HepG2 (cell line): ENCODE measurements around the gene PPIA. TPM values are rescaled to one million over a fixed set of nuclear protein-coding genes. Genes with fewer than 3 reads are reported as not detected.

ENCODE experiments used
- ATAC-seq: fragments of 200-7000 bp; cut with Tn5 transposase; 3 replicates; pipeline ENCODE4 v1.9.1; 2020; ENCODE audit warnings: mild to moderate bottlenecking, moderate library complexity
- BruUV-seq: library from RNA; stranded (reverse); fragments of 400-500 nt; replicated peaks from 2 replicates; lab custom pipeline; 2021; lab: Mats Ljungman, UMichigan
- CTCF ChIA-PET: fragments of 300-600 bp; formaldehyde crosslinking; extraction: SDS; loops from one replicate; lab custom pipeline; 2021; ENCODE audit warnings: low total read pairs, inconsistent platforms, low intra/inter-chr PET ratio; lab: Yijun Ruan, JAX
- POLR2A ChIA-PET: fragments of 350-600 bp; sonication (Branson Sonifier 250); formaldehyde crosslinking; loops from one replicate; lab custom pipeline; 2020; ENCODE audit warnings: antibody characterized with exemption, inconsistent platforms; lab: Yijun Ruan, JAX
- DNase-seq: peaks from one replicate; pipeline ENCODE4 v3.0.0-alpha.2; 2015; ENCODE audit warnings: low spot score
- FAIRE-seq: peaks from 3 replicates; lab custom pipeline; 2011; peaks lifted over from hg19 to GRCh38; lab: Jason Lieb, UNC
- H2AFZ ChIP-seq: one replicate; pipeline ENCODE4 v1.6.1; 2011; ENCODE audit warnings: low read length, inconsistent platforms
- H3K27ac ChIP-seq: fragments of 300-600 bp; 3 replicates; pipeline ENCODE4 v1.8.0; 2011; ENCODE audit warnings: mixed run types, mild to moderate bottlenecking, mixed read lengths, low read length, inconsistent platforms; ENCODE audit not compliant: insufficient read depth; ENCODE audit errors: extremely low read length
- H3K27me3 ChIP-seq, 2 experiments: fragments of 200-600 bp in 1 of 2; 2 replicates in 1 of 2; 3 replicates in 1 of 2; pipeline versions ENCODE4 v1.6.0 to v1.8.0; 2011; ENCODE audit warnings: low read length in 2 of 2, mild to moderate bottlenecking in 2 of 2, moderate library complexity in 2 of 2, inconsistent platforms in 1 of 2; ENCODE audit not compliant: insufficient read depth in 2 of 2, control insufficient read depth in 1 of 2
- H3K36me3 ChIP-seq, 2 experiments: fragments of 200-600 bp in 1 of 2; replicated peaks in 1 of 2; 2 replicates in 1 of 2; 3 replicates in 1 of 2; pipeline versions ENCODE4 v1.5.1 to v1.8.0; 2011; ENCODE audit warnings: low read length in 2 of 2, inconsistent platforms in 1 of 2; ENCODE audit not compliant: insufficient read depth in 2 of 2, control insufficient read depth in 1 of 2
- H3K4me1 ChIP-seq: 2 replicates; pipeline ENCODE4 v1.5.1; 2012; ENCODE audit warnings: low read length, inconsistent platforms; ENCODE audit not compliant: insufficient read depth
- H3K4me2 ChIP-seq: 2 replicates; pipeline ENCODE4 v1.6.0; 2011; ENCODE audit warnings: low read depth, low read length, inconsistent platforms
- H3K4me3 ChIP-seq, 3 experiments: fragments of 200-600 bp in 1 of 3; sonication (generic), shearing (Covaris generic) in 1 of 3; replicated peaks in 1 of 3; 2 replicates each; pipeline ENCODE4 v1.5.1; 2011 to 2016; ENCODE audit warnings: low read length in 3 of 3, inconsistent platforms in 2 of 3, low read depth in 2 of 3, mild to moderate bottlenecking in 2 of 3, control low read depth in 1 of 3, mixed read lengths in 1 of 3; ENCODE audit not compliant: insufficient read depth in 1 of 3
- H3K79me2 ChIP-seq: one replicate; pipeline ENCODE4 v1.6.1; 2011; ENCODE audit warnings: low read length, inconsistent platforms; ENCODE audit not compliant: insufficient read depth
- H3K9ac ChIP-seq: 2 replicates; pipeline ENCODE4 v1.6.0; 2011; ENCODE audit warnings: mild to moderate bottlenecking, low read depth, low read length, inconsistent platforms; ENCODE audit not compliant: insufficient read depth
- H3K9me3 ChIP-seq: 2 replicates; pipeline ENCODE4 v1.5.1; 2012; ENCODE audit warnings: mild to moderate bottlenecking, low read length
- H4K20me1 ChIP-seq: 2 replicates; pipeline ENCODE4 v1.6.0; 2011; ENCODE audit warnings: inconsistent platforms, mild to moderate bottlenecking, low read length, moderate library complexity; ENCODE audit not compliant: insufficient read depth
- CBFB ChIP-seq: sonication (generic); formaldehyde crosslinking; IDR thresholded peaks from 2 replicates; pipeline ENCODE4 v1.4.0; 2020; ENCODE audit warnings: missing genetic modification reagents
- ETV5 ChIP-seq: IDR thresholded peaks from 2 replicates; pipeline ENCODE4 v1.6.1; 2018; ENCODE audit warnings: missing biosample characterization, missing genetic modification reagents, inconsistent platforms, borderline replicate concordance
- ETV6 ChIP-seq: sonication (generic); formaldehyde crosslinking; conservative IDR thresholded peaks from 2 replicates; pipeline ENCODE4 v1.4.0; 2020; ENCODE audit warnings: missing genetic modification reagents
- HMGXB4 ChIP-seq, 2 experiments: sonication (generic) in 1 of 2; formaldehyde crosslinking in 1 of 2; IDR thresholded peaks; 2 replicates each; pipeline versions ENCODE4 v1.4.0 to v1.6.1; 2018 to 2020; ENCODE audit warnings: missing genetic modification reagents in 2 of 2, borderline replicate concordance in 1 of 2, low read depth in 1 of 2, mild to moderate bottlenecking in 1 of 2, missing biosample characterization in 1 of 2
- KDM5A ChIP-seq: fragments of 200-600 bp; sonication (generic); IDR thresholded peaks from 2 replicates; pipeline ENCODE4 v1.7.0; 2018; ENCODE audit warnings: antibody characterized with exemption, mild to moderate bottlenecking, low read length, borderline replicate concordance
- NKX3-1 ChIP-seq: sonication (generic); formaldehyde crosslinking; IDR thresholded peaks from 2 replicates; pipeline ENCODE4 v1.5.0; 2020; ENCODE audit warnings: missing genetic modification reagents
- ZNF253 ChIP-seq: sonication (generic); formaldehyde crosslinking; IDR thresholded peaks from 2 replicates; pipeline ENCODE4 v1.8.0; 2022; ENCODE audit warnings: mild to moderate bottlenecking, missing genetic modification reagents, borderline replicate concordance
- ZNF431 ChIP-seq: sonication (generic); formaldehyde crosslinking; IDR thresholded peaks from 2 replicates; pipeline ENCODE4 v1.9.0; 2022; ENCODE audit warnings: missing genetic modification reagents, low read depth, mild to moderate bottlenecking, borderline replicate concordance
- ZNF879 ChIP-seq: sonication (generic); formaldehyde crosslinking; IDR thresholded peaks from 2 replicates; pipeline ENCODE4 v1.8.1; 2023; ENCODE audit warnings: missing genetic modification reagents
- WGBS: methylation state at CpG from one replicate; pipeline ENCODE4 v1.1.6; 2017; ENCODE audit warnings: low lambda C conversion rate; 5-methylcytosine and 5-hydroxymethylcytosine counted together
- in situ Hi-C: cut with HindIII; loops from 2 replicates; pipeline ENCODE4 v1.10.0; 2017; ENCODE audit warnings: low pct_unique_long_range_greater_than_20kb; ENCODE audit not compliant: extremely low pct_ligation_motif_present
- intact Hi-C: fragments of 100-400 bp; cut with micrococcal nuclease; formaldehyde crosslinking; loops from one replicate; pipeline ENCODE4 v1.10.0; 2022; ENCODE audit not compliant: unreplicated experiment
- polyA plus RNA-seq, 8 experiments: library from polyadenylated mRNA; depleted of rRNA in 3 of 8; stranded (reverse) in 7 of 8; unstranded in 1 of 8; fragments of >200 nt; fragmentation: Illumina TruSeq in 4 of 8; extraction: Trizol in 4 of 8; gene quantifications; 2 replicates each; pipeline versions ENCODE4 v1.2.1 to v1.2.3, GENCODE V29; 2011 to 2016; ENCODE audit warnings: low read depth in 4 of 8, missing spikeins in 1 of 8, mixed read lengths in 1 of 8; ENCODE audit not compliant: insufficient read depth in 1 of 8
- total RNA-seq, 5 experiments: library from RNA; depleted of rRNA; stranded (reverse); fragments of >200 nt; fragmentation: Illumina TruSeq; extraction: Trizol; gene quantifications; 2 replicates each; pipeline ENCODE4 v1.2.3, GENCODE V29; 2016; ENCODE audit warnings: low read depth in 1 of 5
- TF ChIP-seq, protein P1 (sequence below): IDR thresholded peaks from 2 replicates; pipeline ENCODE4 v1.6.1; 2016; ENCODE audit warnings: low read depth, borderline replicate concordance
- TF ChIP-seq, protein P2 (sequence below): sonication (generic); formaldehyde crosslinking; IDR thresholded peaks from 2 replicates; pipeline ENCODE4 v1.4.0; 2020; ENCODE audit warnings: mild to moderate bottlenecking, missing genetic modification reagents
- TF ChIP-seq, protein P3 (sequence below): sonication (generic); formaldehyde crosslinking; IDR thresholded peaks from 2 replicates; pipeline ENCODE4 v1.4.0; 2020; ENCODE audit warnings: missing genetic modification reagents, borderline replicate concordance

PPIA gene
- total and polyA plus RNA-seq, 2 of the 13 experiments (the other 11 are each of a cell fraction or from before 2014, with no cell fraction given), result 2,268 to 3,010 TPM

- Histone ChIP-seq H3K79me2 (peaks cover 34% of the 10 kb centered on the region), H3K27me3 (no peaks in the 10 kb centered on the region; a peak in 1 of 5 replicates), H3K36me3 (peaks cover 10 to 39% of the 10 kb centered on the region in 2 experiments), H3K4me2 (peak overlapping the region; percentile 98), H3K9me3 (no peaks in the 10 kb centered on the region), H3K27ac (peak overlapping the region; percentile 96), H3K4me3 (peak overlapping the region; percentile 80 to 86 (median 85)), H4K20me1 (peaks cover 47% of the 10 kb centered on the region), H2AFZ (no peak overlapping the region), H3K9ac (peak overlapping the region; percentile 91), H3K4me1 (peaks cover 37% of the 10 kb centered on the region)
- peak; percentile 68 for ATAC-seq
- in situ Hi-C loops, result no loop called here
- ChIA-PET POLR2A (interaction anchor here (1.2 to 2.4 kb wide), 4 partner anchors 13 to 68 kb away, joined by 3 to 20 read pairs (median 6); partner anchors contain the start of gene H2AZ2), CTCF (interaction anchor here (1.3 kb wide), 1 partner anchor 50 kb away, joined by 7 read pairs; the partner anchor contains the start of gene H2AZ2)
- DNase-seq, result peak; percentile 79
- peak; percentile 65 for FAIRE-seq
- BruUV-seq, result TSS peak; percentile 61
- intact Hi-C loops, result loop anchor here (1.0 to 10.0 kb wide), 4 partner anchors 14 to 1767 kb away; partner anchors contain the start of gene H2AZ2
- under 1% methylated on average over 23 of the region's 26 CpGs for WGBS
- TF ChIP-seq NKX3-1 (CRISPR knock-in tag) (no peak), ZNF253 (CRISPR knock-in tag) (no peak), CBFB (CRISPR knock-in tag) (no peak), ETV6 (CRISPR knock-in tag) (no peak), KDM5A (no peak), ZNF431 (CRISPR knock-in tag) (0 out of 2 replicates have a peak, but pooled peaks have one; percentile 6), ETV5 (CRISPR knock-in tag) (peak; percentile 68; the same call in 1 of the 2 replicates), HMGXB4 (CRISPR knock-in tag; IDR thresholded peaks at IDR 0.05; ENCODE audit: borderline replicate concordance in 1 of 2, low read depth in 1 of 2) (peak; percentile 95), ZNF879 (peak; percentile 76)
- TF ChIP-seq, protein P1, sequence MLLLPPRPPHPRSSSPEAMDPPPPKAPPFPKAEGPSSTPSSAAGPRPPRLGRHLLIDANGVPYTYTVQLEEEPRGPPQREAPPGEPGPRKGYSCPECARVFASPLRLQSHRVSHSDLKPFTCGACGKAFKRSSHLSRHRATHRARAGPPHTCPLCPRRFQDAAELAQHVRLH (CRISPR knock-in tag), result 0 out of 2 replicates have a peak, but pooled peaks have one; percentile 41
- TF ChIP-seq, protein P2, sequence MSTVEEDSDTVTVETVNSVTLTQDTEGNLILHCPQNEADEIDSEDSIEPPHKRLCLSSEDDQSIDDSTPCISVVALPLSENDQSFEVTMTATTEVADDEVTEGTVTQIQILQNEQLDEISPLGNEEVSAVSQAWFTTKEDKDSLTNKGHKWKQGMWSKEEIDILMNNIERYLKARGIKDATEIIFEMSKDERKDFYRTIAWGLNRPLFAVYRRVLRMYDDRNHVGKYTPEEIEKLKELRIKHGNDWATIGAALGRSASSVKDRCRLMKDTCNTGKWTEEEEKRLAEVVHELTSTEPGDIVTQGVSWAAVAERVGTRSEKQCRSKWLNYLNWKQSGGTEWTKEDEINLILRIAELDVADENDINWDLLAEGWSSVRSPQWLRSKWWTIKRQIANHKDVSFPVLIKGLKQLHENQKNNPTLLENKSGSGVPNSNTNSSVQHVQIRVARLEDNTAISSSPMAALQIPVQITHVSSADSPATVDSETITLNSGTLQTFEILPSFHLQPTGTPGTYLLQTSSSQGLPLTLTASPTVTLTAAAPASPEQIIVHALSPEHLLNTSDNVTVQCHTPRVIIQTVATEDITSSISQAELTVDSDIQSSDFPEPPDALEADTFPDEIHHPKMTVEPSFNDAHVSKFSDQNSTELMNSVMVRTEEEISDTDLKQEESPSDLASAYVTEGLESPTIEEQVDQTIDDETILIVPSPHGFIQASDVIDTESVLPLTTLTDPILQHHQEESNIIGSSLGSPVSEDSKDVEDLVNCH (CRISPR knock-in tag), result no peak
- TF ChIP-seq, protein P3, sequence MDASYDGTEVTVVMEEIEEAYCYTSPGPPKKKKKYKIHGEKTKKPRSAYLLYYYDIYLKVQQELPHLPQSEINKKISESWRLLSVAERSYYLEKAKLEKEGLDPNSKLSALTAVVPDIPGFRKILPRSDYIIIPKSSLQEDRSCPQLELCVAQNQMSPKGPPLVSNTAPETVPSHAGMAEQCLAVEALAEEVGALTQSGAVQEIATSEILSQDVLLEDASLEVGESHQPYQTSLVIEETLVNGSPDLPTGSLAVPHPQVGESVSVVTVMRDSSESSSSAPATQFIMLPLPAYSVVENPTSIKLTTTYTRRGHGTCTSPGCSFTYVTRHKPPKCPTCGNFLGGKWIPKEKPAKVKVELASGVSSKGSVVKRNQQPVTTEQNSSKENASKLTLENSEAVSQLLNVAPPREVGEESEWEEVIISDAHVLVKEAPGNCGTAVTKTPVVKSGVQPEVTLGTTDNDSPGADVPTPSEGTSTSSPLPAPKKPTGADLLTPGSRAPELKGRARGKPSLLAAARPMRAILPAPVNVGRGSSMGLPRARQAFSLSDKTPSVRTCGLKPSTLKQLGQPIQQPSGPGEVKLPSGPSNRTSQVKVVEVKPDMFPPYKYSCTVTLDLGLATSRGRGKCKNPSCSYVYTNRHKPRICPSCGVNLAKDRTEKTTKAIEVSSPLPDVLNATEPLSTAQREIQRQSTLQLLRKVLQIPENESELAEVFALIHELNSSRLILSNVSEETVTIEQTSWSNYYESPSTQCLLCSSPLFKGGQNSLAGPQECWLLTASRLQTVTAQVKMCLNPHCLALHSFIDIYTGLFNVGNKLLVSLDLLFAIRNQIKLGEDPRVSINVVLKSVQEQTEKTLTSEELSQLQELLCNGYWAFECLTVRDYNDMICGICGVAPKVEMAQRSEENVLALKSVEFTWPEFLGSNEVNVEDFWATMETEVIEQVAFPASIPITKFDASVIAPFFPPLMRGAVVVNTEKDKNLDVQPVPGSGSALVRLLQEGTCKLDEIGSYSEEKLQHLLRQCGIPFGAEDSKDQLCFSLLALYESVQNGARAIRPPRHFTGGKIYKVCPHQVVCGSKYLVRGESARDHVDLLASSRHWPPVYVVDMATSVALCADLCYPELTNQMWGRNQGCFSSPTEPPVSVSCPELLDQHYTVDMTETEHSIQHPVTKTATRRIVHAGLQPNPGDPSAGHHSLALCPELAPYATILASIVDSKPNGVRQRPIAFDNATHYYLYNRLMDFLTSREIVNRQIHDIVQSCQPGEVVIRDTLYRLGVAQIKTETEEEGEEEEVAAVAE (CRISPR knock-in tag), result peak; percentile 58; the same call in 1 of the 2 replicates
Measured at GRCh38 chr7:44797329-44798258, 1.1 kb downstream of the PPIA start.
